Aorta (tissue), 5 donors: ENCODE measurements around the gene SEMG2. TPM values are rescaled to one million over a fixed set of nuclear protein-coding genes. Genes with fewer than 3 reads are reported as not detected.
A peak's percentile ranks its signal among the peaks of the same experiment; 100 is the strongest.

Experiments used
- ATAC-seq: fragments of 200-7000 bp; cut with Tn5 transposase; one replicate; pipeline ENCODE4 v1.9.1; 2022; ENCODE audit warnings: moderate library complexity; ENCODE audit not compliant: low FRiP score
- DNase-seq, 2 donors: peaks; one replicate each; pipeline ENCODE4 v3.0.0-alpha.2; 2020
- H3K27ac ChIP-seq, 2 donors: one replicate each; pipeline ENCODE4 v1.5.1; 2013; ENCODE audit warnings: low read length in 2 of 2, mild to moderate bottlenecking in 2 of 2, moderate library complexity in 2 of 2, control low read depth in 1 of 2, inconsistent platforms in 1 of 2, low read depth in 1 of 2
- H3K27me3 ChIP-seq, 2 donors: one replicate each; pipeline ENCODE4 v1.6.1; 2013; ENCODE audit warnings: control low read depth in 1 of 2, low read length in 1 of 2, mild to moderate bottlenecking in 1 of 2, moderate library complexity in 1 of 2; ENCODE audit not compliant: insufficient read depth in 2 of 2, control insufficient read depth in 1 of 2
- H3K36me3 ChIP-seq, 2 donors: one replicate each; pipeline ENCODE4 v1.6.1; 2013; ENCODE audit warnings: control low read depth in 1 of 2, low read length in 1 of 2, mild to moderate bottlenecking in 1 of 2; ENCODE audit not compliant: insufficient read depth in 2 of 2, control insufficient read depth in 1 of 2
- H3K4me1 ChIP-seq, 2 donors: one replicate each; pipeline ENCODE4 v1.6.1; 2013; ENCODE audit warnings: low read length in 2 of 2, control low read depth in 1 of 2, mild to moderate bottlenecking in 1 of 2, moderate library complexity in 1 of 2; ENCODE audit not compliant: insufficient read depth in 2 of 2, control insufficient read depth in 1 of 2
- H3K4me3 ChIP-seq, 2 donors: one replicate each; pipeline ENCODE4 v1.5.1; 2013; ENCODE audit warnings: low read length in 2 of 2, control low read depth in 1 of 2, mild to moderate bottlenecking in 1 of 2
- H3K9me3 ChIP-seq: one replicate; pipeline ENCODE4 v1.6.1; 2013; ENCODE audit warnings: mild to moderate bottlenecking, low read length; ENCODE audit not compliant: control insufficient read depth
- WGBS, 2 donors: extraction: QIAGEN DNeasy Blood & Tissue Kit; methylation state at CpG; one replicate each; pipeline ENCODE4 v1.1.7; 2013; 5-methylcytosine and 5-hydroxymethylcytosine counted together
- intact Hi-C, 2 donors: fragments of 100-400 bp; cut with DNase I; formaldehyde crosslinking; loops; one replicate each; pipeline versions ENCODE4 v1.14.2 to v1.15.0; 2022
- polyA plus RNA-seq, 2 donors: library from polyadenylated mRNA; stranded (reverse); fragments of 200-250 nt; gene quantifications; one replicate each; pipeline ENCODE4 v1.2.3, GENCODE V29; 2013
- total RNA-seq, 2 donors: library from RNA; stranded (reverse); fragmentation: NEBNext Ultra II Directional; extraction: Animal tissue kit (Norgen Biotek cat#: 25700); gene quantifications; one replicate each; pipeline ENCODE4 v1.2.1, GENCODE V29; 2021
- donor health status: healthy with polysubstance abuse.
- donor health status: Bipolar disorder and iron deficiency.
- donor health status: DM: no; HTN: no; CAD: no.
- donor health status: DM: no; HTN: no; CAD: no.
- donor health status: DM: yes; HTN: yes; CAD: no.

The SEMG2 gene
- total and polyA plus RNA-seq, 4 donors: not detected

DNA sequence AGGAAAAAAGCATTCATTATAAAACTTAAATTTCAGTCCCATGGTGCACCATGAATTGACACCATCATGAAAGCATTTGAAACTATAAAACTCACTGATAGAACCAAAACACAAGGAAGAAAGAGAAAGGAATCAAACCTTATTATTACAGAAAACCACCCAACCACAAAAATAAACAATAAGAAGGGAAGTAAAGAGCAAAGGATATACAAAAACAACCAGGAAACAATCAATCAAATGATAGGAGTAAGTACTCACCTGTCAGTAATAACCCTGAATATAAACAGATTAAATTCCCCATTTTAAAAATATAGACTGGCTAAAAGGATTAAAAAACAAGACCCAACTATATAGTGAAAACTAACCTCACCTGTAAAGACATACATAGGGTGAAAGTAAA lies 27.4 kb downstream of the SEMG2 start:
- ATAC-seq (no peak), DNase-seq (no peak)
- intact Hi-C loops: no loop called here
- Histone ChIP-seq H3K4me1 (no peaks in the 10 kb centered on the region), H3K27me3 (no peaks in the 10 kb centered on the region), H3K27ac (no peak overlapping the region), H3K4me3 (no peak overlapping the region), H3K9me3 (no peaks in the 10 kb centered on the region), H3K36me3 (no peaks in the 10 kb centered on the region)

DNA sequence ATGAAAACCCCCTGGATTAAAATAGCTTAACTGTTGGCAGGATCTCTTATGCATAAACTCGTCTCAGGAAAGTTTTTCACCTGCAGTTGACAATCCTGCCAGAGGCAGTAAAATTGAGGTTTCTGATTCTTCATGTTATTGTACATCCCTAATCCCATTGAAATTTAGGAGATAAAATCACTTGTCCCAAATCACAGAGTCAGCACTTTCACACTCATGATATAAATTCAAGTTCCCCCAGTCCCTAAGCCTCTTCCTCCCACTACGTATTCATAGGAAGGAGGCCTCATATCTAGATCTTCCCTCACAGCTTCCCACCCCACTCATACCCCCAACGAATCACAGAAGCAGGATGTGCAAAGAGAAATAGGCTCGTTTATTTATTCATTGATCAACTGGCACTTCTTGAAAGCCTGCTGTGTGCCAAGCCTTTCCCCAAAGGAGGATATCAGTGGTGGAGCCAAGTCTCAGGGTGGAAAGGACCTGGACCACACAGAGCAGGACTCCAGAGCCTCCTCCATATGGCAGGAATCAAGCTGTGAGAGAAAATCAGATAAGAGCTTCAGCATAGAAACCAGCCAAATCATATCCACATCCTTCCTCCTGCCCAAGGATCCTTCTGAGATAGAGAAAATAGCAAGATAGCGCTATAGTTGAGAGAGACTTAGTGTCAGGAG lies 30.8 kb downstream of the SEMG2 start:
- intact Hi-C loops: no loop called here
- WGBS, 2 donors: 47 to 53% methylated on average over 5 of the region's 5 CpGs

DNA sequence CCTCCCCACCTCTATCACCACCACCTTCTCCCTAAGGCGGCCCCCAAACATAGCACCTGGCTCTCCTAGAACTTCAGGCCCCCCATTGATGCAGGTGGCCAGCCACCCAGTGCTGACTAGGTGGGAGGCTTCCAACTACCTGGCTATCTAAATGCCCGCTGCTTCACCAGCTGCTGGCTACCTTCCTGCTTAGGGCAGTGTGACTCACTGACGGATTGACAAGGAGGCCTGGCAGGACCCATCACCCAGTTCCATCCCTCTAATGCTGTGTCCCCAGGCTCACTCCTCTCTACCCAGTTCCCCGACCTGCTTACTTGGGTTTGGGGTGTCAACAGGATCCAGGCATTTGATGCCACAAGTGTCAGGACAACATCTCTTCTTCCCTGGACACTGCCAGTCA lies 32.1 kb downstream of the SEMG2 start:
- H3K27ac ChIP-seq: no peak overlapping the region
- no peaks in the 10 kb centered on the region for H3K27me3 ChIP-seq
- DNase-seq (no peak), ATAC-seq (no peak)
- H3K36me3 ChIP-seq: no peaks in the 10 kb centered on the region
- H3K4me3 ChIP-seq: no peak overlapping the region
- H3K4me1 ChIP-seq: no peaks in the 10 kb centered on the region
- intact Hi-C loops: no loop called here
- WGBS, 2 donors: 76 to 84% methylated on average over 4 of the region's 4 CpGs
- no peaks in the 10 kb centered on the region for H3K9me3 ChIP-seq

More for the DNA sequence above, 30.8 kb downstream of the SEMG2 start:
- DNase-seq (no peak), ATAC-seq (no peak)
- H3K36me3 ChIP-seq: no peaks in the 10 kb centered on the region
- H3K27ac ChIP-seq: no peak overlapping the region
- H3K9me3 ChIP-seq: no peaks in the 10 kb centered on the region
- H3K4me1 ChIP-seq: no peaks in the 10 kb centered on the region
- no peaks in the 10 kb centered on the region for H3K27me3 ChIP-seq
- no peak overlapping the region for H3K4me3 ChIP-seq

GRCh38 chr20:45254383-45255262 lies 33.5 kb downstream of the SEMG2 start, which contains the start of gene SLPI:
Gene SLPI, minus strand, starts transcription at chr20:45254564. Its CDS starts 21 bp downstream, at chr20:45254543.
- DNase-seq: no peak
- Histone ChIP-seq H3K4me3 (no peak within 1 kb of the TSS), H3K27me3 (no peaks in the 10 kb centered on the region), H3K4me1 (no peaks in the 10 kb centered on the region), H3K36me3 (no peaks in the 10 kb centered on the region), H3K9me3 (no peaks in the 10 kb centered on the region), H3K27ac (no peak within 1 kb of the TSS)
- WGBS, 2 donors: 52 to 54% methylated on average over 7 of the region's 7 CpGs
- ATAC-seq: peak; percentile 78
- intact Hi-C loops: no loop called here

DNA sequence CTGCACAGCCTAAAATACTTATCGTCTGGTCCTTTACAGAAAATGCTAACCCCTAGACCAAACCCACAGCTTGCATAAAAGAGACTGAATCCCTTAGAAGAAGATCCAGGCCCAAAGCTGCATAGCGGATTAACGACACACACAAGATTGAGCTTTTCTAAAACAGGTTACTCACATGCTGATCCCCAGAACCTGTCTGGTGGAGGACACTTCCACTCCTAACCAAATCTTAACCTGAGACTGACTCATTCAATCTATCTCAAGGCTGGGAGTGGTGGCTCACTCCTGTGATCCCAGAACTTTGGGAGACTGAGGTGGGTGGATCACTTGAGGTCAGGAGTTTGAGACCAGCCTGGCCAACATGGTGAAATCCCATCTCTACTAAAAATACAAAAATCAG lies 36.0 kb downstream of the SEMG2 start:
- ATAC-seq: no peak
- DNase-seq: no peak
- H3K4me1 ChIP-seq: no peaks in the 10 kb centered on the region
- no peaks in the 10 kb centered on the region for H3K36me3 ChIP-seq
- 72 to 75% methylated on average over 3 of the region's 3 CpGs for WGBS, 2 donors
- intact Hi-C loops: no loop called here
- no peaks in the 10 kb centered on the region for H3K9me3 ChIP-seq
- H3K27ac ChIP-seq: no peak overlapping the region
- H3K4me3 ChIP-seq: no peak overlapping the region
- no peaks in the 10 kb centered on the region for H3K27me3 ChIP-seq

DNA sequence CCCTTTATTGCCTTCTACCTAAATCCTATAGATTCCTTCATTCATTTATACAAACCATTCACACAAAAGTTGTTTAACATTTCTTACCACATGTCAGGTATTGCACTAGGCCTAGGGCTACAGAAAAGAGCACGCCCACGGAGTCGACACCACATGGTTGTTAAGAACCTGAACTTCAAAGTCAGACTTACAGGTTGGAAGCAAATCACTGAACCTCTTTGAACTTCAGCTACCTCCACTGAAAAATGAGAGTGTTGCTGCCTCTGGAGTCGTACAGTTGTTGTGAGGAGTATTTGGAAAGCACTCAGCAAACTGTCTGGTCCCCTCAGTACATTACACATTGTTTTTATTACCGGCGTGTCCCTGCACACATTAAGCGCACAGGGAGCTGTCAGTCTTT lies 36.5 kb downstream of the SEMG2 start:
- no peak for ATAC-seq

DNA sequence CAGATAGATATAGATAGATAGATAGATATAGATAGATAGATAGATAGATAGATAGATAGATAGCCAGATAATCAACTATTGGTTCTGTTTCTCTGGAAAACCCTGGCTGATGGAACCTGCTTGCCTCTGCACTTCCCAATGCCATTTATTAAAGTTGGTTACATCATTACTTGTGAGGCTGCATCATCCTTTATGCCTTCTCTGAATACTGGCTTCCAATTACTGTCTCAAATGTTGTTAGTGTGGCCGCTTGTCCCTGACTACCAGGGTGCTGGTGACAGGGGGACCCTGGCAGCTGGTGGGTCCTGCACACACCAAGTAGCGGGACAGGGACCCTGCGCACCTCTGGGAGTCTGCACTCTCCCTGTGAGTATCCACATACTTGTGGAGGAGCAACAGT lies 37.1 kb downstream of the SEMG2 start:
- DNase-seq (no peak), ATAC-seq (no peak)
- no peaks in the 10 kb centered on the region for H3K4me1 ChIP-seq
- H3K27me3 ChIP-seq: no peaks in the 10 kb centered on the region
- no peak overlapping the region for H3K27ac ChIP-seq
- WGBS, 2 donors: 87 to 88% methylated on average over 3 of the region's 3 CpGs
- no peak overlapping the region for H3K4me3 ChIP-seq
- intact Hi-C loops: no loop called here
- H3K36me3 ChIP-seq: no peaks in the 10 kb centered on the region
- no peaks in the 10 kb centered on the region for H3K9me3 ChIP-seq

More for the DNA sequence above, 36.5 kb downstream of the SEMG2 start:
- intact Hi-C loops: no loop called here
- Histone ChIP-seq H3K36me3 (no peaks in the 10 kb centered on the region), H3K4me1 (no peaks in the 10 kb centered on the region), H3K27me3 (no peaks in the 10 kb centered on the region), H3K4me3 (no peak overlapping the region), H3K27ac (no peak overlapping the region), H3K9me3 (no peaks in the 10 kb centered on the region)
- DNase-seq: no peak
- WGBS, 2 donors: 53 to 56% methylated on average over 7 of the region's 7 CpGs

- WGBS, 2 donors: 14 to 30% methylated on average over 2 of the region's 2 CpGs
- Histone ChIP-seq H3K36me3 (no peaks in the 10 kb centered on the region), H3K4me3 (no peak overlapping the region), H3K9me3 (no peaks in the 10 kb centered on the region), H3K27me3 (no peaks in the 10 kb centered on the region), H3K4me1 (no peaks in the 10 kb centered on the region), H3K27ac (no peak overlapping the region)
- ATAC-seq (no peak), DNase-seq (no peak)
- intact Hi-C loops: no loop called here
Observed at GRCh38 chr20:45258664-45259063, 37.5 kb downstream of the SEMG2 start.
